HG02938 (cell line): ENCODE measurements around the gene DPH5.
"Not testable (repeated sequence)": the region's sequence is repeated elsewhere in the genome, so short reads cannot be mapped to it uniquely, and the experiment has no call there.

Experiments used
- ATAC-seq: cut with Tn5 transposase; IDR thresholded peaks from one replicate; pipeline ENCODE4 v1.9.1; 2021; ENCODE audit warnings: mild to moderate bottlenecking, moderate library complexity; ENCODE audit not compliant: unreplicated experiment

The DPH5 gene, protein sequence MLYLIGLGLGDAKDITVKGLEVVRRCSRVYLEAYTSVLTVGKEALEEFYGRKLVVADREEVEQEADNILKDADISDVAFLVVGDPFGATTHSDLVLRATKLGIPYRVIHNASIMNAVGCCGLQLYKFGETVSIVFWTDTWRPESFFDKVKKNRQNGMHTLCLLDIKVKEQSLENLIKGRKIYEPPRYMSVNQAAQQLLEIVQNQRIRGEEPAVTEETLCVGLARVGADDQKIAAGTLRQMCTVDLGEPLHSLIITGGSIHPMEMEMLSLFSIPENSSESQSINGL

DNA sequence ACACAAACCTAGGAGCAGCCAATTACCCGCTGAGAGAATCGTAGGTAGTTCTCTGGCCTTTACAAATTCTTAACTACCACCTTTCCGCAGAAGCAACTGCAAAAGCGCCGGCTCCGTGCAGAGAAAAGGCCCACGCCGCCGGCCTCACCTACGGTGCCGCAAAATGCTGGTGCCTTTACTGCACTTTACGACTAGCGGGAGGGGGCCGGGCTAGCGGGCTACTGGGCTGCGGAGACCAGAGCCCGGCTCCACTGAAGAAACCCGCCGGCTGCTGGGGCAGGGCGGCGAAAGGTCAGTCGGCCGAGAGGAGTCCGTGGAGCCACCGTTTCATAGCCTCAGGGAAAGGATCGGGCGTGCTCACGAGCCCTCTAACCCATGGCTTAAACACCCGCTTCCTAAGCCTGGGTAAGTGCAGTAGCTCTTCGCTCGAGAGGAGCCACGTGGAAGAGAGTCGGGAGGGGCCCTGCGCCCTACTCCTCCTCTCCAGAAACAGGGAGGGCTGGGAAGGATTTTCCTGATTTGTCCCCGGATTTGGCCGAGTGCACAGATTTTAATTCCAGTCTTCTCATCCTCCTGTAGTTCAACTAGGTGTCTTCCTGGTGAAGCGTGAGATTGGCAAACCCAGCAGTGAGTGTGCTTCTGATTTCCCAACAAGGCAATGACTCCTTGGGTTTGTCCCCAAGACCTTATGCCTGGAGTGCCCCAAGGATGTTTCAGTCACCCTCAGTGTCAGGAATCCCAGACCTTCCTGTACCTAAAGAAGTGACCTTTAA lies at the start of gene DPH5:
TSS of gene DPH5 (minus strand) at position 128 of the 773 bp plus-strand sequence. CDS start 341 bp downstream, outside the sequence.
- ATAC-seq: peak; percentile 90

DNA sequence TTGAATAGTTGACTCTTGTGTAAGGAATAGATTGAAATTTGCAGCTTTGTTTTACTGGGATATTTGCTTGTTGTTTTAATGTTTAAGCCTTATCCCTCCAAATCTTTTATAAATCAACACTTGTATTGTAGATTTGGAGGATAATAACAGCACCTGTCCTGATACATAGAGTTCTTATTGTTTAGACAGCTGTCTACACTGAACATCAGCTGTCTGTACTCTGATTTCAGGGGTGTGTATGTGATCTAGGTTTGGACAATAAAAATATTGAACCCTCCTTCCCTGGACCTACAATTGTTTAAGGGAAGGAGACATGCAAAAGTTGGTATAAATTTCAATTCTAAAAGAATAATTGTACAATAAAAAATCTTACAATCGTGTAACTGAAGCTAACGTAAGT lies 48.3 kb upstream of the DPH5 start:
- no peak for ATAC-seq

DNA sequence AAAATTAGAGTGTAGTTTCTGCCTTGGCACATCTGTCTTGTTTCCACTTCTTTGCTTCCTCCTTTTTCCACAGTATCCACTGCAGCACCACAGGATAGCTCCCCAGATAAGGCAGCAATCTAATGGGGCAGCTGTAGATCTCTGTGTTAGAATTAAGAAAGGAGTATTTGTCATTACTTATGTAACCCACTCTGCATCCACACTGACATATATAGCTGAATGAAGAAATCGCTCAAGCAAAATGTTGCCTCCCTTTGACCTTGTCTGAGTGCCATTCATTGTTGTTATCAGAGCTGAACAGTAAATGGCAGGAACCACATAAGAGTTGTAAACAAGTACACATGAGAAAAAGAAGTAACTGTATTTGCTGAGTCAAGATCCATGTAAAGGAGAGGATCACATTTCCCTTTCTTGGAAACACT lies 45.9 kb upstream of the DPH5 start:
- no peak for ATAC-seq

DNA sequence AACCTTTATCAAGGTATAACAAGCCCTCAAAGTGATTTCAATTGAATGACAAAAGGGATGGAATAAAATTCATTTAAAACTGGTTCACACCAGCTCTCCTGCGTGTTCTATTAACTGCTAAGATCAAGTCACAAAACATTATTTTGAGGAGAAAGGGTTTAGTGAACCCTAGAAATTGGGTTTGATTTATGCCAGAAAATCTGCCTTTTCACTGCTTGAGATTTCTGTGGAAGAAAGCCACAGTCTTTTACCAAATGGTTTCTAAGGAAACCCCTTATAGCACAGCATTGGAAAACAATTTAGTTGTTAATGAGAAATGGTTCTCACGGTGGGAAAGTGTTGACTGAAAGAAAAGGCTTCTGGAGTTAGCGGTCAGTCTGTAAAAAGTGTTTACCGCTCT lies 43.6 kb upstream of the DPH5 start:
- no peak for ATAC-seq

DNA sequence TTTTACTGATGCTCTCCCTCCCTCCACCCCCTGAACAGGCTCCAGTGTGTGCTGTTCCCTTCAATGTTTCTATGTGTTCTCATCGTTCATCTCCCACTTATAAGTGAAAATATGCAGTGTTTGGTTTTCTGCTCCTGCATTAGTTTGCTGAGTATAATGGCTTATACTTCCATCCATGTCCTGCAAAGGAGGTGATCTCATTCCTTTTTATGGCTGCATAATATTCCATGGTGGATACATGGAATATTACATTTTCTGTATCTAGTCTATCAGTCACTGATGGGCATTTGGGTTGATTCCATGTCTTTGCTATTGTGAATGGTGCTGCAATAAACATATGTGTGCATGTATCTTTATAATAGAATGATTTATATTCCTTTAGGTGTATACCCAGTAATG lies 41.4 kb upstream of the DPH5 start:
- not testable (repeated sequence) for ATAC-seq

DNA sequence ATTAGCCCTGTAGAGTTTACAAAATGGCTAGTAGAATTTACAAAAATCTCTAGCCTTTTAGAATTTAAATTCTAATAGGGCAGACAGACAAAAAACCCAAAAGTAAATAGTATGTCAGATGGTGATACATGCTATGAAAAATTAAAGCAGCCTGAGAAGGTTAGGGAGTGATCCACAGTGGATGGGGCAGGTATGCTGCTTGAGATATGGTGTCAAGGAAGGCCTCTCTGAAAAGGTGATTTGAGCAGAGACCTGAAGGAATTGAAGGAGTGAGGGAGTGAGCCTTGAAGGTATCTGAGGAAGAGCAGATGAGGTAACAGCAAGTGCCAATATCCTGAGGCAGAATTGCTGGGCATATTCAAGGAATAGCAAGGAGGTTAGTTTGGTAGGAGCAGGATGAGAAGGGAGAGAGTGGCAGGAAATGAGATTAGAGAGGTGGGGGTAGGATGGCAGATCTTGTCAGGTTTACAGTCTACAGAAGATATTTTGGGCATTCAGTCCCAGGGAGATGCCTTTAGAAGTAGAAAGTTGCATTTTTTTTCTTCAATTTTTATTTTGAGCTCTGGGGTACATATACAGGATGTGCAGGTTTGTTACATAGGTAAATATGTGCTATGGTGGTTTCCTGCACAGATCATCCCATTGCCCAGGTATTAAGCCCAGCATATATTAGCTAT lies 40.8 kb upstream of the DPH5 start:
- ATAC-seq: no peak

DNA sequence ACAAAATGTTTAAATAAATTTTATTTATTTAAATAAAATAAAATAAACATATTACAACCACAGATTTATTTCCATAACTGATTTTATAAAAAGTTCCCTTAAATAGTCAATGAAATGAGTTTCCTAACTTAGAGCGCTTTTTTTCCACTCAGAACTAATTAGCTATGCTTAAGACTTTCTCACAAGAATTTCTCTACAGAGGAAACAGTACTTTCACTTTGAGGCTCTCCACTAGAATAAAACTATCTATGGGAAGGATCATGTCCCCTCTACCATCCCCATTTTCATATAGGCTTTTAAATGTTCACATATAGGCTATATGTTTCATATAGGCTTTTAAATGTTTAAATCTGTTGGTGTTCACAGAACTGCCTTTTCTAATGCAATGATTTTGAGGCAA lies 40.0 kb upstream of the DPH5 start:
- ATAC-seq: peak; percentile 43

DNA sequence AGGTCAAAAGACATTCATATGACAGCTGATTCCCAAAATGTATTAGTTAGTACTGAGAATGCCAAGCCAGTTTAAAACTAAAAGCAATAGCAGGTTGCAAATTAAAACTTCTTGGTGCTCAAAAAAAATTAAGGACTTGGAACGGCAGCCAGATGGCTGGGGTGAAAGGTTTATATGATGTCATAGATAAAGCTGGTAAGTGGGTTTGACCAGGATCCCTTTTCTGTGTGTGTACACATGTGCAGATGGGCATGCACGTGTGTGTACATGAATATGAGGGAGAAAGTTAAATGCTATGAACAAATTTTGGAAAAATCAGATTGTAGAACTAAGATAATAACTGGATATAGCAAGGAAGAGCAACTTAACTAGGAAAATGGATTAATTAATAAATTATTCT lies 39.1 kb upstream of the DPH5 start:
- no peak for ATAC-seq

DNA sequence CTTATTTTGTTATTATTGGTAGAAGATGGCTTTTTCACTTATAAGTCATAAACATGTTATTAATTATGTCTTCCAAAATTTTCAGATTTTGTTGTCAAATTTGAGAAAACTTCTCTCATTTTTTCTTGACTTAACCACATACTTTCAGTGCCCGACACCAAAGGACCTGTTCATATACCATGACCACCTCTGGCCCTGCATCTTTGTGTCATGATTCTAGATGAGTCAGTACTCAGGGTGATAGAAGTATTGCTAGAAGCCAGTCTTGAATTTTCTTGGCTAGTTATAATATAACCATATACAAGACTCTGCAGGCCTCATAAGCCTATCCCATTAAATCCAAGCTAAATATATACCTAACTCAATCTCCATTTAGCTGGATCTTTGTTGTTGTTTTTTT lies 35.4 kb upstream of the DPH5 start:
- peak; percentile 90 for ATAC-seq

DNA sequence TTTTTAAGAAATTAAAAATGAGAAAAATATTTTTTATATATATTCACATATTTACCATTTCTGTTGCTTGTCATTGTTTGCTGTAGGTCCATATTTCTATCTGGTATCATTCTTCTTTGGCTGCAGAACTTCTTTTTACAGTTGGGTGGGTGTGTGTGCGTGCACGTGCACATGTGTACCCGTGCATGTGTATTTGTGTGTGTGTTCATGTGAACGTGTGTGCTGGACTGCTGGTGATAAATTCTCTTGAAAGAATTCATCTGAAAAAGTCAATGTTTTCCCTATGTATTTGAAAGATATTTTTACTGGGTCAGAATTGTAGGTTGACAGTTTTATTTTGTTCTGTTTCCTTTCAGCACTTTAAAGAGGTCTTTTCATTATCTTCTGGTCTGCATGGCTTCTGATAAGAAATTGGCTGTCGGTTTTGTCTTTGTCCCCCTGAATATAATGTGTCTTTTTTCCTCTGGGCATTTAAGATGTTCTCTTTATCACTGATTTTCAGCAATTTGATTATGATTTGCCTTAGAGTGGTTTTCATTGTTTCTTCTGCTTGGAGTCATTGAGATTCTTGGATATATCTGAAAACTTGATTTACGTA lies 34.5 kb upstream of the DPH5 start:
- no peak for ATAC-seq

DNA sequence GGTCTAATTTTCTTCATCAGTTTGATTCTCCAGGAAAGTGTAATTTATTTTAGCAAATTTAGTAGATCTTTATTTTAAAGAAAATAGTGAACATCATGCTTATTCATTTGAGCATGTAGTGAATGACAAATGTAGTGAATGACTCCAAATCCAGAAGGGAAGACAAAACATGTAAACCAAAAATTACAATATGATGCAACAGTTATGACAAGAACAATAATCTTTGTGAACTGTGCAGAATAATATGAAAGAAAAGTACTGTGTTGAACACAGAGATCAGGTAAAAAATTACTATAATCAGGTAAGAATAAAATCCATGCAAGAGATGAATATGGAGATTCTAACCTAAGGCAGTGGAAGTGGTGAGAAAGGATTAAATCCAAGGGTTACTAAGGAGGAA lies 30.0 kb upstream of the DPH5 start:
- ATAC-seq: no peak

DNA sequence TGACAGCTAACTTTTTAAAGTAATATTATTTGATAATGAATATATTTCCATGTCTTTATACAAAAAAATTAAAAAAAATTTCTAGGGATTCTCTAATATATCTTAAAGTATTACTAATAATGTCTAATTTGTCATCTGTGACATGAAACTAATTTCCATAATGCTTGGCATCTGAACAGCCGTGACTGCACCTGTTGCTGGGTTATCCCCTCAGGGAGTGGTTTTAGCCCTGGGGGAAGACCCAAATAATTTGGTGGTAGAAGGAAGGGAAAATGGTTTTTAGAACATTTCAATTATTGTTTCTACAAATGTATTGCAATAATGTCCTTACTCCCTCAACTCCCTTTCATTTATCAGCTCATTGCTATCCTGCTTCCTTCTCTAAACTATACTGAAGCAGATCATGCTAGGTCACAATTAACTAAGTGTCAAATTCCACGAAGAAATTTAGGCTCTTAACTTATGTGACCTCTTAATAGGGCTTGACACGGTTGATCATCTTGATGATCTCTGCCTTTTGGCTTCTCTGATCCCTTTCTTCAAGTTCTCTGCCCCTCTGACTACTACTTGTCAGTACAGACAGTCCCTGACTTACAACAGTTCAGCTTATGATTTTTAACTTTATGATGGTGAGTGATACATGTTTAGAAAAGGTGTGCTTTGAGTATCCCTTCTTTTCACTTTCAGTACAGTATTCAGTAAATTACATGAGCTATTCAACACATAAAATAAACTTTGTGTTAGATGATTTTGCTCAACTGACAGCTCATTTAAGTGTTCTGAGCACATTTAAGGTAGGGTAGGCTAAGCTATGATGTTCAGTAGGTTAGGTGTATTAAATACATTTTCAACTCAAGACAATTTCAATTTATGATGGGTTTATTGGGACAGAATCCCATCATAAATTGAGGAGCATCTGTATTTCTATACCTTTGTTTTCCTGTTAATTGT lies 26.4 kb upstream of the DPH5 start:
- peak; percentile 82 for ATAC-seq

DNA sequence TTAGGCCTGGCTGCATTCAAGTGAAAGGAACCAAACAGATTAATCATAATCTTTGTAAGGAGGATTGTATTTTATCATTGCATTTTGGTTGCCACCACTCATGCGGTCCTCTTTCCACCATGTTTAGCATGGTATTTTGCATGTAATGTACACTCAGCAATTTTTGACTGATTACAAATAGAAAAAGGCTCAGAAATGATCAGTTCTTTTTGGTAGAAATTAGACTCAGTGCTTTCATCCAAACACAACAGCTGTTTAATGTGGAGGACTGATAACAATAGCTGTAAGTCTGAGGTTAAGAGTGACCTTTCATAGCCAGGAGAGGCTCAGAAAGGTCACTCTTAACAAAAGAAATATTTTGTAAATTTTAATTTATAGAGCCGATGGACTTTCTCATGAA lies 25.3 kb upstream of the DPH5 start:
- no peak for ATAC-seq

DNA sequence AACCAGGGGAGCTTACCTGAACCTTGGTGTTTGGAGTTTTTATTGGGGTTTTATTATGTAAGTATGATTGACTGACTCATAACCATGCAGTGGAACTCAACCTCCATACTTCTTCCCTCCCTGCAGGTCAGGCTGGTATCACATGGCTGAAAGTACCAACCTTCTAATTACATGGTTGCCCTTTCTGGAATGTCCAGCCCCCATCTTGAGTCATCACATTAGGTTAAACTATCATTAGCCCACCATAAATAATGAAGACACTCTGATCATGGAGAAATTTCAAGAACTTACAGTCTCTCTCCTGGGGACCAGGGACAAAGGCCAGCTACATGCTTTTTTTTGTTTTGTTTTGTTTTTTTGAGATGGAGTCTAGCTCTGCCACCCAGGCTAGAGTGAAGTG lies 19.2 kb upstream of the DPH5 start:
- ATAC-seq: no peak

DNA sequence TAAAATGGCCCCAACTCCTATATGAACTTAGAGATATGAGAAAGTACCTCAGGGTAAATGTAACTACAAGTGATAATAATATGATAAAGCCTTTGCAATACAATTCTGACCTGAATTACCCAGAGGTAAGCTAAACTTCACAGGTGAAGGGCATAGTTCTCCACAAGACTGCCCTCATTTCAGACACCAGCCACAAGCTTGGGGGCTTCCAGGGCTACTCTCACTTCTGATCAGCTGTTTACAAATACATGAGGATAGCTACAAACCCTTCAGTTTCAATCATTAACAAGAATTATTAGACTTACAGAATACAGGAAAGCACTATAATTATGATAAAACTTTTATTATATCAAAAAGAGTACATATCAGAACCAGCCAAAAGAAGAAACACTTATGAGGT lies 18.7 kb upstream of the DPH5 start:
- no peak for ATAC-seq

DNA sequence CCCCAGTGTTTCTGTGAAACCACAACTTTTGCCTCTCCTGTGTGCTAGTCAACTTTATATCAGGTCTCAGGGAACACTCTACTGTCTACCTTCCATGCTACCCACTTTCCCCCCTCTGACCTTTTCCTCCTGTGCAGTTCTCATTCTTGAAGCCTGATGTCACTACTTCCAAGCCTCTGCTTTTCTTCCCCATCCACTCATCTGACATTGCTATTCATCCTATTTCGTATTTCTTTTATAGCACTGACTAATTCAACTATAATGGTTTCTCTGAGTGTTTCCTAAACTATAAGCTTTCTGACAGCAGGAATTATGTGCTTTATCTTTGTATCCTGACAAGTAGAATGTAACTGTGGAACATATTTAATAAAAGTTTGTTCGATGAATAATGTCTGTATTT lies 18.2 kb upstream of the DPH5 start:
- ATAC-seq: no peak

DNA sequence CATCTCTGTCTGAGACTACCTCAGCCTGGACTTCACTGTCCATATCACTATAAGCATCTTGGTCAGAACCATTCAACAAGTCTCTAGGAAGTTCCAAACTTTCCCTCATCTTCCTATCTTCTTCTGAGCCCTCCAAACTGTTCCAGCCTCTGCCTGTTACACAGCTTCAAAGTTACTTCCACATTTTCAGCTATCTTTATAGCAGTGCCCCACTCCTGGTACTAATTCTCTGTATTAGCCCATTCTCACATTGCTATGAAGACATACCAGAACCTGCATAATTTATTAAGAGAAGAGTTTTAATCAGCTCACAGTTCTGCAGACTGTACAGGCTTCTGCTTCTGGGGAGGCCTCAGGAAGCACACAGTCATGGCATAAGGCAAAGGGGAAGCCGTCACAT lies 15.7 kb upstream of the DPH5 start:
- no peak for ATAC-seq

DNA sequence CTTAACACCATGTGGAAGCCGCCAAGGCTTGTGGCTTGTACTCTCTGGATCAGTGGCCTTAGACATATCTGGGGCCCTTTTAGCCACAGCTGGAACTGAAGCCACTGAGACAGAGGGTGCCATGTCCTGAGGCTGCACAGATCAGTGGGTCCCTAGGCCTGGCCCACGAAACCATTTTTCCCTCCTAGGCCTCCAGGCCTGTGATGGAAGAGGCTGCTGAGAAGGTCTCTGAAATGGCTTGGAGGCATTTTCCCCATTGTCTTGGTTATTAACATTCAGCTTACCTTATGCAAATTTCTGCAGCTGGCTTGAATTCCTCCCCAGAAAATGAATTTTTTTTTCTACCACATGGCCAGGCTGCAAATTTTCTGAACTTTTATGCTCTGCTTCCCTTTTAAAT lies 15.1 kb upstream of the DPH5 start:
- no peak for ATAC-seq

DNA sequence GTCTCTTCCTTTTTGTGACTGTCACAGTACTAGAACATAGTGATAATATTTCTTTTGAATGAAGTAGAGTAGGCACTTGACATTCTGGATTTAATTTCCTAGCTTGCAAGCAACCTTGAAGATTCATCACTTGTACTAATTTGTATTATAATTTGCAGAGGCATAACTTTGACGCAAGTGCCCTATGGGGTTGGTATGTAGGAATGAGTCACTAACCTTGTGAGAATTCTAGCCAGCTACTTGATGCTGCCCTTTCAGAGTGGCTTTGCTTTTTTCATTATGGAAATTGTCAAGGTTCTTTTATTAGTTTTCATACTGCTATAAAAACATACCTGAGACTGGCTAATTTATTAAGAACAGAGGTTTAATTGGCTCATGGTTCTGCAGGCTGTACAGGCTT lies 13.7 kb upstream of the DPH5 start:
- ATAC-seq: no peak

DNA sequence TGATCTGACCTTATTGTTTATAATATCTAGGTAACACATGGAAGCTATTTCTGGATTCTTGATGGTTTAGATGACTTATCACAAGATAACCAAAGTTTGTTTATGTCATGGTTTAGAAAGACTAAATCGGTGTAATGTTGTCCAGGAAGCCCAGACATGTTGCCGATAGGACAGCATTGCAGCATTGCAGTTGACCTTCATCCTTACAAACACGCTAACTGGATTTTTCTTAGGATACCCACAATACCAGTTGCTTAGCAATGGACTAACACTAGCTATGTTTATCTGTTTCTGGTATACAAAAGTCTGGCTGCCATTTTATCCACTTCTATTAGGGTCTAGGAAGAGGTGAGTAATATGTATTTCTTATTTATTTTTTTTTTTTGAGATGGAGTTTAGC lies 11.7 kb upstream of the DPH5 start:
- ATAC-seq: no peak

DNA sequence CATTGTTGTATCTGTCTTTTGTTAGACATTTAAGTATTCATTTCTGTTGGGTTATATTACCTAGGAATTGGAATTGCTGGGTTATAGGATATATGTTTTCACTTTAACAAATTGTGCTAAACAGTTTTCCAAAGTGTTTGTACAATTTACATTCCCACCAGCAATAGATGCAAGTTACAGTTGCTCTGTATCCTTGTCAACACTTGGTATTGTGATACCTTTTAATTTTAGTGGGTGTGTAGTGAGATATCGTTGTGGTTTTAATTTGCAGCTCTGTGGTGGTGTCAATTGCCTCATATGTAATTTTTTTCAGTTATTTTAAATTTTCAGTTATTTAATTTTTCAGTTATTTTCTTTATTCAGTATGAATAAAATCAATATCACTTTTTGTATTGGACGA lies 7.4 kb upstream of the DPH5 start:
- no peak for ATAC-seq
